HS-5 (cell line): Measurements from ENCODE around the gene ACBD5.

ENCODE experiments used
- DNase-seq: peaks from one replicate; pipeline ENCODE4 v3.0.0-alpha.2; 2012; ENCODE audit warnings: low read depth

The ACBD5 gene

GRCh38 chr10:27150261-27150660 lies 90.3 kb downstream of the ACBD5 start:
- DNase-seq = no peak

GRCh38 chr10:27147701-27148100 lies 92.9 kb downstream of the ACBD5 start:
- no peak for DNase-seq

GRCh38 chr10:27145937-27146336 lies 94.7 kb downstream of the ACBD5 start:
- no peak for DNase-seq
